CD14-positive monocyte (primary cell): ENCODE results near the gene SPATA13. TPM values are rescaled to one million over a fixed set of nuclear protein-coding genes. Genes with fewer than 3 reads are reported as not detected.
A peak's percentile ranks its signal among the peaks of the same experiment; 100 is the strongest.

ENCODE experiments used
- DNase-seq, 3 donors: peaks; one replicate each; pipeline ENCODE4 v3.0.0-alpha.2; 2011 to 2022
- H2AFZ ChIP-seq: 2 replicates; pipeline ENCODE4 v1.6.0; 2012; ENCODE audit warnings: mild to moderate bottlenecking, low read depth, low read length, inconsistent platforms; ENCODE audit not compliant: insufficient read depth, poor library complexity, severe bottlenecking
- H3K27ac ChIP-seq, 2 donors: 1 replicate in 1 of 2; 2 replicates in 1 of 2; pipeline ENCODE4 v1.5.1; 2012 to 2013; ENCODE audit warnings: low read length in 2 of 2, control low read depth in 1 of 2, inconsistent platforms in 1 of 2, low read depth in 1 of 2, mild to moderate bottlenecking in 1 of 2
- H3K27me3 ChIP-seq, 2 donors: one replicate each; pipeline versions ENCODE4 v1.6.0 to v1.6.1; 2011 to 2013; ENCODE audit warnings: low read length in 2 of 2; ENCODE audit not compliant: control insufficient read depth in 2 of 2, insufficient read depth in 2 of 2
- H3K36me3 ChIP-seq, 2 donors: replicated peaks in 1 of 2; 1 replicate in 1 of 2; 2 replicates in 1 of 2; pipeline versions ENCODE4 v1.5.1 to v1.6.1; 2012 to 2013; ENCODE audit warnings: low read length in 2 of 2, control low read depth in 1 of 2, inconsistent platforms in 1 of 2, mild to moderate bottlenecking in 1 of 2; ENCODE audit not compliant: insufficient read depth in 2 of 2, control insufficient read depth in 1 of 2
- H3K4me1 ChIP-seq, 2 donors: 1 replicate in 1 of 2; 2 replicates in 1 of 2; pipeline versions ENCODE4 v1.5.1 to v1.6.1; 2012 to 2013; ENCODE audit warnings: low read length in 2 of 2, control low read depth in 1 of 2, inconsistent platforms in 1 of 2, mild to moderate bottlenecking in 1 of 2, moderate library complexity in 1 of 2; ENCODE audit not compliant: insufficient read depth in 2 of 2, control insufficient read depth in 1 of 2
- H3K4me2 ChIP-seq: replicated peaks from 2 replicates; pipeline ENCODE3; 2012; ENCODE audit warnings: low read length, moderate library complexity, mild to moderate bottlenecking; ENCODE audit not compliant: poor library complexity, severe bottlenecking; ENCODE audit errors: extremely low read depth
- H3K4me3 ChIP-seq, 3 experiments: fragments of 200-600 bp in 1 of 3; sonication (generic) in 1 of 3; replicated peaks in 1 of 3; 1 replicate in 2 of 3; 2 replicates in 1 of 3; pipeline ENCODE4 v1.5.1; 2011 to 2013; ENCODE audit warnings: low read length in 3 of 3, mild to moderate bottlenecking in 3 of 3, control low read depth in 2 of 3, low read depth in 2 of 3, inconsistent platforms in 1 of 3, moderate library complexity in 1 of 3
- H3K79me2 ChIP-seq: 2 replicates; pipeline ENCODE4 v1.6.0; 2012; ENCODE audit warnings: mild to moderate bottlenecking, control low read depth, inconsistent platforms, low read length, moderate library complexity; ENCODE audit not compliant: insufficient read depth
- H3K9ac ChIP-seq: 2 replicates; pipeline ENCODE4 v1.6.0; 2017; ENCODE audit warnings: low read length, mild to moderate bottlenecking; ENCODE audit not compliant: insufficient read depth, poor library complexity, severe bottlenecking
- H3K9me3 ChIP-seq, 2 donors: replicated peaks in 1 of 2; 1 replicate in 1 of 2; 2 replicates in 1 of 2; pipeline versions ENCODE4 v1.5.1 to v1.6.1; 2012 to 2013; ENCODE audit warnings: low read length in 2 of 2, control low read depth in 1 of 2; ENCODE audit not compliant: control insufficient read depth in 1 of 2, insufficient read depth in 1 of 2
- H4K20me1 ChIP-seq: 2 replicates; pipeline ENCODE4 v1.6.0; 2012; ENCODE audit warnings: mild to moderate bottlenecking, low read length, control low read depth, moderate library complexity; ENCODE audit not compliant: insufficient read depth
- H3K27ac Mint-ChIP-seq, 7 donors: one replicate each; pipeline ENCODE4 v1.8.0; 2020; ENCODE audit warnings: mild to moderate bottlenecking in 7 of 7, mixed read lengths in 7 of 7, moderate library complexity in 6 of 7, inconsistent platforms in 2 of 7
- H3K27me3 Mint-ChIP-seq, 3 donors: one replicate each; pipeline ENCODE4 v1.8.0; 2021 to 2022; ENCODE audit warnings: low read depth in 3 of 3, mild to moderate bottlenecking in 3 of 3, mixed read lengths in 3 of 3, moderate library complexity in 3 of 3, inconsistent platforms in 1 of 3
- H3K36me3 Mint-ChIP-seq, 2 donors: one replicate each; pipeline ENCODE4 v1.8.0; 2020; ENCODE audit warnings: mixed read lengths in 2 of 2, inconsistent platforms in 1 of 2, mild to moderate bottlenecking in 1 of 2
- H3K4me1 Mint-ChIP-seq: one replicate; pipeline ENCODE4 v1.8.0; 2020; ENCODE audit warnings: mild to moderate bottlenecking, mixed read lengths
- H3K4me3 Mint-ChIP-seq, 2 donors: one replicate each; pipeline ENCODE4 v1.8.0; 2020; ENCODE audit warnings: mild to moderate bottlenecking in 2 of 2, mixed read lengths in 2 of 2, moderate library complexity in 1 of 2
- H3K9me3 Mint-ChIP-seq, 7 donors: one replicate each; pipeline ENCODE4 v1.8.0; 2020 to 2022; ENCODE audit warnings: mixed read lengths in 7 of 7, mild to moderate bottlenecking in 6 of 7, moderate library complexity in 6 of 7, inconsistent platforms in 2 of 7
- CTCF ChIP-seq: fragments of 200-600 bp; IDR thresholded peaks from one replicate; pipeline ENCODE4 v1.8.0; 2022; ENCODE audit warnings: antibody characterized with exemption, mild to moderate bottlenecking
- WGBS: methylation state at CpG from one replicate; pipeline ENCODE4 v1.1.5; 2013; ENCODE audit warnings: missing lambda C conversion rate; ENCODE audit not compliant: insufficient coverage; 5-methylcytosine and 5-hydroxymethylcytosine counted together
- intact Hi-C, 2 donors: fragments of 100-400 bp; cut with micrococcal nuclease; formaldehyde crosslinking; loops; one replicate each; pipeline versions ENCODE4 v1.15.0 to v1.15.1; 2023
- polyA plus RNA-seq, 3 donors: library from polyadenylated mRNA; depleted of rRNA in 1 of 3; unstranded in 2 of 3; stranded (reverse) in 1 of 3; fragments of 300-500 nt in 2 of 3; fragments of >200 nt in 1 of 3; fragmentation: Illumina TruSeq in 2 of 3; gene quantifications; 1 replicate in 2 of 3; 2 replicates in 1 of 3; pipeline ENCODE4 v1.2.3, GENCODE V29; 2012 to 2021

The SPATA13 gene
- polyA plus RNA-seq, 3 donors = 9.3 to 44.7 (median 11.6) TPM

- Mint-ChIP-seq H3K36me3 (peaks cover 0 to 3% of the 10 kb centered on the region in 2 donors), H3K27me3 (peaks cover 0 to 6% (median 2%) of the 10 kb centered on the region in 3 donors), H3K4me3 (peak overlapping the region; percentile 59 to 85), H3K27ac (peak overlapping the region; percentile 96 to 99 (median 99)), H3K9me3 (peaks cover 0 to 3% (median 0%) of the 10 kb centered on the region in 7 donors), H3K4me1 (peaks cover 77% of the 10 kb centered on the region)
- Histone ChIP-seq H3K4me2 (peak overlapping the region; percentile 64), H3K36me3 (no peaks in the 10 kb centered on the region), H3K4me1 (peaks cover 63 to 67% of the 10 kb centered on the region in 2 donors), H3K79me2 (no peaks in the 10 kb centered on the region), H3K4me3 (peak overlapping the region in 2 of 3 experiments; percentile 12 to 59), H2AFZ (peak overlapping the region; percentile 29), H4K20me1 (no peaks in the 10 kb centered on the region), H3K9me3 (no peaks in the 10 kb centered on the region), H3K27ac (peak overlapping the region; percentile 93 to 99), H3K27me3 (no peaks in the 10 kb centered on the region), H3K9ac (peak overlapping the region; percentile 42)
- intact Hi-C loops = loop anchor here (2.0 to 5.0 kb wide), 2 partner anchors 17 to 34 kb away; no protein-coding TSS in a partner anchor
- TF ChIP-seq CTCF = no peak
- DNase-seq = no peak
- WGBS = 23% methylated on average over 7 of the region's 9 CpGs
Observed at GRCh38 chr13:24253520-24254145, 93.1 kb downstream of the SPATA13 start.

GRCh38 chr13:24254146-24254841 is 93.8 kb downstream of the SPATA13 start:
- Histone ChIP-seq H3K4me3 (peak overlapping the region in 1 of 3 experiments; percentile 59), H4K20me1 (no peaks in the 10 kb centered on the region), H3K9ac (peak overlapping the region; percentile 78), H3K36me3 (no peaks in the 10 kb centered on the region), H3K4me2 (peak overlapping the region; percentile 64), H3K4me1 (peaks cover 61 to 65% of the 10 kb centered on the region in 2 donors), H3K27ac (peak overlapping the region; percentile 93 to 99), H2AFZ (peak overlapping the region; percentile 54), H3K27me3 (no peaks in the 10 kb centered on the region), H3K9me3 (no peaks in the 10 kb centered on the region), H3K79me2 (no peaks in the 10 kb centered on the region)
- H3K4me3 Mint-ChIP-seq = peak overlapping the region; percentile 59 to 85
- peaks cover 75% of the 10 kb centered on the region for H3K4me1 Mint-ChIP-seq
- no peak for TF ChIP-seq CTCF
- H3K36me3 Mint-ChIP-seq = peaks cover 0 to 3% of the 10 kb centered on the region in 2 donors
- H3K27me3 Mint-ChIP-seq = peaks cover 0 to 6% (median 2%) of the 10 kb centered on the region in 3 donors
- intact Hi-C loops = loop anchor here (2.0 to 5.0 kb wide), 2 partner anchors 17 to 33 kb away; no protein-coding TSS in a partner anchor
- DNase-seq = peak; percentile 97 to 99 (median 98)
- H3K9me3 Mint-ChIP-seq = peaks cover 0 to 3% (median 0%) of the 10 kb centered on the region in 7 donors
- H3K27ac Mint-ChIP-seq = peak overlapping the region; percentile 96 to 99 (median 99)
- 0% methylated on average over 4 of the region's 10 CpGs for WGBS
